Activated CD8-positive, alpha-beta memory T cell treated with anti-CD3 and anti-CD28 coated beads for 48 hours (primary cell): ENCODE measurements around the gene ZNF497.
"Not testable (repeated sequence)": the region's sequence is repeated elsewhere in the genome, so short reads cannot be mapped to it uniquely, and the experiment has no call there.

Experiments used
- DNase-seq, 3 experiments: peaks; one replicate each; pipeline ENCODE4 v3.0.0-alpha.2; 2020; ENCODE audit warnings: low read depth in 2 of 3, low spot score in 2 of 3

The ZNF497 gene

DNA sequence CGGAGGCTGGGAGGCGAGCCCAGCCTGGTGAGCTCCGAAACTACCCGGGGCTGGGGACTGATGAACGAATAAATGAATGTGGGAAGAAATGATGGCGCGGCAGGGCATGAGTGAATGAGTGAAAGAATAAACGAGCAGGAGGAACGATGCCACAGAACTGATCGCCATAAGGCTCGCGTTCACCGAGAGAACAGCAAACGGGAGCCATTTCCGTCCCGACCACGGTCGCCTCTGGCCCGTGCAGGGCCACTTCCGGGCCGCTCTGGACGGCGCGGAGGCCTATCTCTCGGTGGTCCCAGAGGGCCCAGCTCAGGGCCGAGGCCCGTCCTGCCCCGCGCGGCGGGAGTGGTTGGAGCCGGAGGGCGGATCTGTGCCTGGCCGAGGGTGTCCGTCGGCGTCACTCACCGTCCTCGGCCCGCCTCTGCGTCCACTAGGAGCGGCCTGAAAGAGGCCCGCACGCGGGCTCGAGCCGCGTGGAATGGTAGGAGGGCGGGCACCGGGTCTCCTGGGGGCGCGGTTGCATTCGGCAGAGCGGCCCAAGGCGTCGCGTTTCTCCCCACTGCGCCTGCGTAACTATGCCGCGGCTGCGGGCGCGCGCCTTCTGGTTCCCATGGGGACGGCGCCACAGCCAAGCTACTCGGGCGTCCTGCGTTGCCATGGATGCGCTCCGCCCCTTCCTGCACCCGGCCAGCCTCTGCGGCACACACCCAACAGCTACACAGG is at the start of gene ZNF497:
TSS of gene ZNF497 (minus strand) at position 480 of the 723 bp plus-strand sequence. CDS start 5,116 bp downstream, outside the sequence.
- DNase-seq = peak; percentile 92 to 93 (median 92)

DNA sequence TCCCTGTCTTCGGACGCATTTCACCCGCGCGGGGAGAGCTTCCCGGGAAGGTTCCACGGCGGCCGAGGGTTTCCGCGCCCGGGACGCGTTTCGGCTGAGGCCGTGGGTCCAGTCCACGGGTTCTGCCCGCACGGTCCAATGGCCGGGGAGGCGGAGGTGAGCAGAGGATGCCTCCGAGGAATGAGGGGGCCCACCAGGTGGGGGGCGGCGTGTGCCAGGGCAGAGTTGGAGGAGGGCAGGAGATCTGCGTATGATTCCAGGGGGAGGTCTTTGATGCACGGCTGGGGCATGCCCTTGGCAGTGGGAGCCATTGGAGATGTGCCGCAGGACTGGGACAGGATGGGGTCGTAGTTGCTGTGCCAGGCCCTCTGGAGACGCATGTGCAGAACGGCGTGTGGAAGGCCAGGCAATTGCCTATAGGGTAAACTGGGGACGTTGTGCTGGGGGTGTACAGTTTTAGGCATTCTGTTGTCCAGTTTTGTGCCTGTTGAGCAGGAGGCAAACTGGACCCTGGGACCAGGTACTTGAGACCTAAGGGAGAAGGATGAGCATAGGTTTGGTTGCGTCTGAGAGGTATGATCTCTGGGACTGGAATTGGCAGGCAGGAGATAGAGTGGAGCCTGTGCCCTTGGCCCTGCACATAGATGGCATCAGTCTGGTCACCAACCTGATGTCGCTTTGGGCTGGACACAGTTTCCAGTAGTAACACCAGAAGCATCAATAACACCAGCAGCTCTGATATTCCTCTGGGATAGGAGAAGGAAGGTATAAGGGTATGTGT is 46.6 kb upstream of the ZNF497 start:
- no peak for DNase-seq

DNA sequence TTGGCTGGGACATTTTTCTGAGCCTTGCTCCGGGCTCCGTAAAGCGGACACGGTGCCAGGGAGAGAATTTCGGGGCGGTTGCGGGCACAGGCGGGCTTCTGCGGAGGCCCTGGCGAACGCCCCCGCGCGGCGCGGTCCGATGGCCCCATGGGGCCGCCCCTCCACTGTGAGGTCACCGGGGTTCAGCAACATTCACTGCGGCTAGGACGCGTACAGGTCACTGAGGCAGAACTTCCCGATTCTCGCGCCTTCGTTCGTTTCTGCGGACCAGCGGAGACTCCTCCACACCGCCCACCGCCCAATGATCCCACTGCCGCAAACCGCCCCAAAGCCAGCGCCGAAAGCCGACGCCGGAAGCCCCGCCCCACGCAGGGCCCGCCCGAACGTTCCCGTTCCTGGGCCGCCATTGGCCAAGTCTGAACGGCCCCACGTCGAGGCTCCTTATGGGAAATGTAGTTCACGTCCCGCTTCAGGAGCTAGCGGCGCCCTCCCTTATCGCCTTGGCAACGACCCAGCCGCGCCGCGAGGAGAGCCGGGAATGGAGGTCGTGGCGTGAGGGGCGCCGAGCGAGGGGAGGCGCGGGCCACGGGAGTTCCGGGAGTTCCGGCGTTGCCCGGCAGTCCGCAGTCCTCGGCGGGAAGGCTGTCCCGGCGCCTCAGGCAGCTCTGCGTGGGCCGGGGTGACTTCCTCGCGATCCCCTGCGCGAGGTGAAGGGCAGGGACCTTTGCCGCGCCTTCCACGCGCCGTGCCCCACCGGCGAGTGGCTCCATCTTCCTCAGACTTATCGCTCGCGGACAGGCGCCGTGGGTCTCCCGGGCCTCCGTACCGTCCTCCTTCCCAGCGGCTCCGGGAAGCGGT is 45.8 kb upstream of the ZNF497 start, which contains the start of gene ZNF584:
TSS of gene ZNF584 (plus strand) at position 498 of the 858 bp plus-strand sequence. CDS start 499 bp downstream, outside the sequence.
- DNase-seq = peak; percentile 78 to 90 (median 88)

DNA sequence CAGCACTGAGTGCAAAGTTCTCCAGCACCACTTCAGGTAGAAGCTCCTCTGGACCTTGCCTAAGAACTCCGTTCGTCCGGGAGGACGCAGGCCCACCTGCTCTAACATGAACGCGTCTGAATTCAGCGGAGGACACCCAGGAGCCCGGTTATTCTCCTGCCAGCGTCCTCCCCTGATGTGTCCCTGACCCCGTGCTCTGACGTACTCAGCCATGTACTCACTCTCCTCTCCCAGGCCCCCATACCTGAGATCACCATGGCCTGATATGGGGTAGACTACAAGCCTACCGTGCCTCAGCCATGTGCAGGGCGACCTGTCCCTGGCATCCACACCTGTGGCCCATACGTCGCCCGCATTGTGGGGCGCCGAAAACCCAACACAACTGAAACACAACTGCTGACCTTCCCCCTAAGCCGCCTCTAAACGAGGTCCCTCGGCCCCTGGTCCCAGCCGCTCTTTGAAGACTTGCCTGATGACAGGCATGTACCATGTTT is 45.2 kb upstream of the ZNF497 start:
- DNase-seq = no peak

DNA sequence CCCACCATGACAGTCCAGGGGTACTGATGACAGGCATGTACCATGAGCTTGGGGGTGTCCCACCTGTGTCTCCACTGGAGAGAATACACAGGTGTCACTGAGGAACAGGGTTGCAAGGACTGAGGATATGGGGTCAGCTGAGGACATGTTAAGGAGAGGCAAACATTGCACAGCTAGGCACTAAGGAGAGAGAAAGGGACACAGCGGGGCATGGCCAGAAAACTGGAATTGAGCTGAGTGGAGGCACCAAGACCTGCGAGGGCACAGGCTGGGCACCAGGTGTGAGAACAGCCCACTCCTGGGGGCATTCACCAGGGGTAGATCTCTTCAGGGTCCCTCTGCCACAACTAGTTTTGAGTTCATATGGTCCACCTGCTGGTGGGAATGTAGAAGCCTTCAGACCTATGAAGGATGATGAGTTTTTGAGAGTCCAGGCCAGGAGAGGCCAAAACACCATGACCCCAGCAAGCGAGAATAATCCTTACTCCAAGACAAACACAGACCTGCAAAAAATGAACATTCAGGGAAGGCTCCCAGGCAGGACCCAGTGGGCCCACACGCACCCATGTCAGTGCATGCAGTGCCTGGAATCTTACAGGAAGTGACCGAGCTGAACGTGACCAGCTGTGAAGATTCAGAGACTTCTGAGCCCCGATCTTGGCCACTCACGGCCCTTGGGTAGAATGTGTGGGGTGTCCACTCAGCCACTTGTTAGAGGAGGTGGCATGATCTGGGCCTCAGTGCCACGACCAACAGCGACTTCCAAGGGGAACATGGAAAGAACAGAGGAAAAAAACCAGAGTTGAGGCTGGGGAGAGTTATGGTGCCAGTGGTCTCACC is 44.5 kb upstream of the ZNF497 start:
- DNase-seq = no peak

DNA sequence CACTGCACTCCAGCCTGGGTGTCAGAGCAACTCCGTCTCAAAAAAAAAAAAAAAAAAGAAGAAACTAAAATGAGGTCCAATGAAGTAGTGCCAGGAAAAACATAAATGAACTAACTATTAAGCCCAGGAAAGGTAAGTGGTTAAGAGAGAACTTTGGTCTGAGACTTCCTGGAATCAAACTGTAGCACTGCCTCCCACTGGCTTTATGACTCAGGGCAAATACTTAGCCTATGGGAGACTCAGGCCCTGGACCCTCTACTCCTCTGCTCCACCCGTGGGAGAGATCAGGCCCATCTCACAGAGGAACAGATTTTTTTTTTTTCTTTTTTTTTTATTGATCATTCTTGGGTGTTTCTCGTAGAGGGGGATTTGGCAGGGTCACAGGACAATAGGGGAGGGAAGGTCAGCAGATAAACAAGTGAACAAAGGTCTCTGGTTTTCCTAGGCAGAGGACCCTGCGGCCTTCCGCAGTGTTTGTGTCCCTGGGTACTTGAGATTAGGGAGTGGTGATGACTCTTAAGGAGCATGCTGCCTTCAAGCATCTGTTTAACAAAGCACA is 41.4 kb upstream of the ZNF497 start:
- not testable (repeated sequence) for DNase-seq

DNA sequence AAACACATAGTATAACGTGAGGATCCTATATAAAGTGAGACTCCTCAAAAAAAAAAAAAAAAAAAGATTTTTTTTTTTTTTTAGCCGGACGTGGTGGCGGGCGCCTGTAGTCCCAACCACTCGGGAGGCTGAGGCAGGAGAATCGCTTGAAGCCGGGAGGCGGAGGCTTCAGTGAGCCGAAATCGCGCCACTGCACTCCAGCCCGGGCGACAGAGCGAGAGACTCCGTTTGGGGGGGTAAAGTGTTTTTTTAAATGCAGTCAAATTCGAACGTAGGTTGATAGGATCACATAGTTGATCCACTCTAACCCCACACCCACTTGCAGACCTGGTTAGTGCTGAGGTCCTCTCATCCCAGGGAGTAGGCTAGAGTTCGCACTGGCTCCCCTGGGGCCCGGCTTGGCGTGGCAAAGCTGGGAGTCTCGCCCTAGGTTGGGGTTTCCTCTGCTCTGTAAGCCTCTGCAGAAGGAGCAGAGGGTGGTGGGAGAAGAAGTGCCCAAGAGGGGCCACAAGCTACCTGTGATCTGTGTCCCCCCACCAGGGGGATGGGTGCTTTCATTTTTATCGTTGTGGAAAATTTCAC is 39.4 kb upstream of the ZNF497 start:
- no peak for DNase-seq

DNA sequence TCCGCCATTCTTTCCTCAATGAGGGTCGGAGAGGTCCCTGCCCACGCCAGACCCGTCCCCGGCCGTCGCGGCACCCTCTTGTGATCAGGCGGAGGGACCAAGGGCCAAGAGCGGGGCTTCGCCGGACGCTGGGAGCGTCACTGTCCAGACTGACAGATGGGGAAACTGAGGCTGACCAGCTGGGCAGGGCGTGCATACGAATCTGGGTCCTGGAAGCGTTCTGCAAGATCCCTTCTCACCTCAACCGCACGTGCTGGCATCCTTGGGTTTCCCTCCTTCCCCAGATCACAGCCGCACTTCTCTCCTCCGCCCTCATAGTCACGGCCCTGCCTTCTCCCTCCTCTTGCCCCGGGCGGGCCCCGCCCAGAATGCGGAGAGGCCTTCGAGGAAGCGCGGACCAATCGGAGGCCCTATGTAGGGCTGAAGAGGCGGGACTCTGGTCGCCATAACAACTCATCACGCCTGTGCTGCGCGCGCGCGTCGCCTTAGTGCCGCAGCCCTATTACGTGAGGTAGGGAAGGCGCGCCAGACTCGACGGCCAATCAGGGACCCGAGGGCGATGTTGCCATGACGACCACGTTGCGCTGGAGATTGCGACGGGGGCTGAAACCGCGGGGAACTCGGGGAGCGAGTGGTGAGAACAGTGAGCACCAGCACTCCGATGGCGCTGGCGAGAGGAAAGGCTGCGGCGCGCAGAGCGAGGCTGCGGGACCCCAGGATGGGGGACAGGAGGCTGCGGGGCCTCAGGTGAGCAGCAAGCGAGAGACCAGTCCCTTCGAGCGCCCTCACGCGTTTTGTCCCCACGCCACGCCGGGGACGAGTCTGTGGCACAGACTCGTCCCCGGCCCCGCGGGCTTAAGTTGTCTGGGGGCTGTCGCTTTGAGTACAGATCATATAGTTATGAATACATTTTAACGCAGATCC is 38.6 kb upstream of the ZNF497 start:
- peak; percentile 92 to 98 (median 93) for DNase-seq

DNA sequence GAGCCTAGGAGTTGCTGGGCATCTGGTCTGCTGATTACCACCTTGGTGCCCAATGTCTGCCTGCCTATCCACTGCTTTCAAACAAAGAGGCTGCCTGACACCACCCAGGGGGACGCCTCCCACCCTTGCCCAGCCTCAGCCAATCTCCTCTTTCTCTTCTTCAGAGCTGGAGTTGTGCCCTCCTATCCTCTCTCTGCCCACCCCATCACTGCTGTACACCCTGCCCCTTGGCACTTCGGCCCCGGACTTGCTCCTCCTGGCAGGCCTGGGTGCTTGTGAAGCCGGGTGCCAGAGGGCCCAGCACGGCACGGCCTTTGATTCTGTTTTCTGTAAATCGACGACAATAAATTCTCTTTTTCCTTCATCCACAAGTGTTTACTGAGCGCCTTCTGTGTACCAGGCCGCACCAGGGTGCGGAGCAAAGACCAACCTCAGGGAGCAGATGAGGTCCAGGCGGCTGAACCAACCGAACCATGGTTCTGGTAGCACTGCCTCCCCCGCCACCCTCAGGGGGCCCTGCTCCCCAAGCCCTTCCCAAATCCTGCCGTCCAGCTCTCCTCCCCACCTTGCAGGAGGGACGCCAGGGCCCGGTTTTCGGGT is 37.9 kb upstream of the ZNF497 start:
- no peak for DNase-seq

DNA sequence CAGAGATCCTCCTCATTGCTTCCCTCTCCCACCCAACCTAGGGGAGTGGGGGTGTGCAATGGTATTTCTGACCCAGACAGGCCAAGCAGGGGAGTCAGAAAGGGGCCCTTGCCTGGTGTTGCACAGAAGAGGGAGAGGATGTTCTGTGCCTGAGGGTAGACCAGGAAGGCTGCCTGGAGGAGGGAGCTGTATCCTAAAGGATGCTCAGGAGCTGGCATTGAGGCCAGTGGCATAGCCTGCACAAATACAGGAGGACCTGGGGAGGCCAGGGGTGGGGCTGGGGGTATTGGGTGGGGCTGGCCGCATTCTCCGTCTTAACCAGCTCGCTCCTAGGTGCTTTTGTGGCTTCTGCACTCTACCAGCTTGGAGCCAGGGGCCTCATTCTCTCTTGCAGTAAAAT is 37.4 kb upstream of the ZNF497 start:
- no peak for DNase-seq

DNA sequence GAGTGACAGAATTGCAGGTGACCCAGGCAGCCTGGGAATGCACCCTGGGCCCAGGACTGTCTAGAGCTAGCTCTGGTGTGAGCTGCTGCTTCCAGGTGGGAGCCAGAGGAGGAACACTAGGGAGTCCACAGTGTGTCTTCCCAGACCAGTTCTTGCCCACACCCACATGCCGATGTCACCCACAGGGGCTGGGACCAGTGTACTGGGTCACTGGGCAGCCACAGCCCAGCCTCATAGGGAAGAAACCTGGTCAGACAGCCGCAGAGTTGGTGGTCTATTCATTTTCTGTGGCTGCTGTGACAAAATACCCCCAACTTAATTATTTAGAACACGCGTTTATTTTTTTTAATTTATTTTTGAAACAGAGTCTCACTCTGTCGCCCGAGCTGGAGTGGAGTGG is 36.0 kb upstream of the ZNF497 start:
- DNase-seq = no peak

DNA sequence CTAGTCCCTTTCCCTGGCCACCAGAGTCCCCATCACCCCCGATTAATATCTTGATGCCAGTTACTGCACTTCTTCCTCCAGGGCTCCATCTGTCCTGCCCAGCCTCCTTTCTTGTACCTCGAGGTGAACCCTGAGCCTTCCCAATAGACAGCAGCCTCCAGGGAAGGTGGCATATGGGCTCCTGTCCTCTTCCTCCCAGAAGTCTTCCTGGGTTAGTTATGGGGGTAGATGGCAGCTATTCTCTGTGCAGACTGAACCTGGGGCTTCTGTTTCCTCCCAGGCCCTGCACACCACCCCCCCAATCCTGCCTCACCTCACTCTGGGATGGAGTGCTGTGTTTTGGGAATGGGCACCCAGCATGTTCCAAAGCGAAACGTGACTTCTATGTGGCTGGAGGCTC is 35.5 kb upstream of the ZNF497 start:
- no peak for DNase-seq

DNA sequence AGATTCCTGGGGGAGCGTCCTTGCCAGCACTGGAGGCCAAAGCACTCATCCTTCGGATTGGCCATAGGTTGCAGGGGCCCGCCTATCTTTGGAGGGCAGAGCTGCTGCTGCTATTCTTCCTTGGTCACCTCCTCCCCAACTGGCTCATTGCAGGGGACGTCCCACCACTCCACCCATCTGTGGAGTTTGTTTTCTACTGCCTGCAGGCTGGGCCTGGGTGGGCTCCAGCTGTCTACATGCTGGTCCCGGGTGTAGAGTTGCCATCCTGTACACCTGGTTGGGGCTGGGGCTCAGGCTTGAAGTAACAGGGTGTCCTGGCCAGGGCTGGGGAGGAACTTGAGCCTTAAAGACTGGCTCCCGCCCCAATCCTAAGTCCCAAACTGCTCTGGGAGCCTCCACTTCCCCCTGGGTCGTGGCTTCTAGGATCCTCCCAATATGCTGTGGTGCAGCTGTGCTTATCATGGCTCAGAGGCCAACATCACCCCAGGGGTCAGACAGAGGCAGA is 35.0 kb upstream of the ZNF497 start:
- no peak for DNase-seq

DNA sequence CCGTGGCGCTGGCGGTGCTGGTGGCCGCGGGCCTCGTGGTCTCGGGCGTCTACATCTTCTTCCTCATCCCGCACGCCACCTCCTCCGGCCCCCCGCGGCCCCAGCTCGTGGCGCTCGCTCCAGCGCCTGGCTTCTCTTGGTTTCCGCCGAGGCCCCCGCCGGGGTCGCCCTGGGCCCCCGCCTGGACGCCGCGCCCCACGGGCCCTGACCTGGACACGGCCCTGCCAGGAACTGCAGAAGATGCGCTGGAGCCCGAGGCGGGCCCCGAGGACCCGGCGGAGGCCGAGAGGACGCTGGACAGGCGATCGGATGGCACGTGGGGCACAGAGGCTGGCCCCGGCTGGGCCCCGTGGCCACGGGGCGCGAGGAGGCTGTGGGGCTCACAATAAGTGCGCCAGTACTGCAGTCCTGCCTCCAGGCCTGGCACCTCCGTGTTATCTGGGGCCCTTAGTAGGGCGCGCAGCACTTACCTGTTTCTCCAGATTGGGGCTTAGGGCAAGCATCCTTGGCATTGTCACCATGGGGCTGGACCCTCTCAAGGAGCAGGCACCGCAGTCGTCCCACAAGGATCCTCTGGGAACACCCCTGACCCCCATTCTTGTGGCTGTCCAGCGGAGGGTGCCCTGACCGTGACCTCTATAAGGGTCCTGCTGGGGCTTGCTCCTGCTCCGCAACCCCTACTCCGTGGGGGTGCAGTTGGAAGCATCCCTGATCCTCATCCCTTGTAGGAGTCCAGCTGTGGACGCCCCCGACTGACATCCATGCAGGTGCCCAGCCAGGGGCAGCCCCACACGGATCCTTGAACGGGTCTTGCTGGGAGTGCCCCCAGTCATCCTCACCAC is 34.4 kb upstream of the ZNF497 start:
- DNase-seq = no peak

DNA sequence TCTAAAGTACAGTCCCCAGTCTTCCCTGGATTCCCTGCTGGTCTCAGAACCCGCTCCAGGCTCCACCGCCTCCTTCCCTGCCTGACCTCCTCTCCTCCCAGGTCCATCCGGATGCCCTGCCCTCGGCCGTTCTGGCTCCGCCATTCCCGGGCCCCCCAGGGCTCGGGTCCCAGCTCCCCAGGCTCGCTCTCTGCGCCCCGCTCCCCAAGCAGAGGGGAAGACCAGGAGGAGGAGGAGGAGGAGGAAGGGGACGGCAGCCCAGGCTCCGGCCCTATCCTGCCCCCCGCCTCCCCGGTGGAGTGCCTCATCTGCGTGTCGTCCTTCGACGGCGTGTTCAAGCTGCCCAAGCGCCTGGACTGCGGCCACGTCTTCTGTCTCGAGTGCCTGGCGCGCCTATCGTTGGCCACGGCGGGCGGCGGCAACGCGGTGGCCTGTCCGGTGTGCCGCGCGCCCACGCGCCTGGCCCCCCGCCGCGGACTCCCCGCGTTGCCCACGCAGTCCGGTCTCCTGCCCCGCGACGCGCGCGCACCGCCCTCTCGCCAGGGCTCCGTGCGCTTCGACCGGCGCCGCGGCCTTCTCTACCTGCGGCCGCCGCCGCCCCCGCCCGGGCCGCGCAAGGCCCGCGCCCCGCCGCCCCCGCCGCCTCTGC is 33.6 kb upstream of the ZNF497 start:
- no peak for DNase-seq

DNA sequence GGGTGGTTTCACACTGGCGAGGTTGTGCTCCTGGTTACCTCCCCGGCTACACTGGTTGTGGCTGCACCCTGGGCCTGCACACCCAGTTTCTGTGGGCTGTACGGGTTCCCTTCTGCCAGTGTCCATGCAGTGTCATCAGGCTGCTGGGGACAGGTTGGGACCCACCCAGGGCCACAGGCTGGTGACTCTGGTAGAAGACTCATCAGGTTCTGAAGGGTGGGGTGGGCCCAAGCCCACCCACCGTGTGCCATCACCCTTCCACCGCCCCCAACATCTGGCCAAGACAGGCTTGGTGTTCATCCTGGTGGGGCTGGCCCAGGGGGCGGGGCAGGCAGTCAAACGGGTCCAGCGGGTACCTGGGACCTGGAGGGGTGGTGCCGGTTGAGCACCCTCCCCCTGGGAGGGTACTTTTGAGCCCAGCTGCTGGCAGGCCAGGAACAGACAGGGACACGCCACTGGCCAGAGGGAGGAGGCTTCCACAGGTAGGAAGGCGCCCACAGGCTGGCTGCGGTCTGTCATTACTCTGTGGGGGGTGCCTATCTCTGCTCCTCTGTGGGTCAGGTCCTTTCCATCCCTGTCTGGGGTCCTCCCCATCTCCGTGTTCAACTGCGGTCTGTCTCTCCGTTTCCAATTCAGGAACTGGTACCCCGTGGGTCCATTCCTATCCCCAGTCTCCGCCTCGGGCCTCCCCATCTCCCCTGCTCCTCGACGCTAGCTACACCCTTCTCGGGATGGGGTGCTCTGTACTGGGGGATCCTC is 32.8 kb upstream of the ZNF497 start, which contains the start of gene RNF225:
TSS of gene RNF225 (plus strand) at position 437 of the 759 bp plus-strand sequence. CDS start 434 bp downstream, outside the sequence.
- no peak for DNase-seq
